GM13977 (cell line): ENCODE measurements around the gene CD55.

ENCODE experiments used
- DNase-seq: peaks from one replicate; pipeline ENCODE4 v3.0.0; 2012; ENCODE audit warnings: low spot score
- CTCF ChIP-seq: IDR thresholded peaks from 2 replicates; pipeline ENCODE4 v1.5.1; 2012; ENCODE audit warnings: mild to moderate bottlenecking, control low read depth; ENCODE audit not compliant: insufficient read depth; ENCODE audit errors: extremely low read depth, missing control alignments
- in situ Hi-C: fragments of 300-500 bp; cut with MboI; formaldehyde crosslinking; loops from one replicate; pipeline ENCODE4 v1.12.0; 2022; ENCODE audit warnings: low sequenced_read_pairs, low pct_unique_long_range_greater_than_20kb, mixed read lengths, inconsistent platforms; ENCODE audit not compliant: unreplicated experiment

CD55 gene

GRCh38 chr1:207364614-207365013 lies 43.1 kb downstream of the CD55 start:
- no peak for TF ChIP-seq CTCF
- DNase-seq = no peak
- in situ Hi-C loops = no loop called here

- no peak for DNase-seq
- in situ Hi-C loops = no loop called here
- no peak for TF ChIP-seq CTCF
Observed at GRCh38 chr1:207365063-207365462, 43.6 kb downstream of the CD55 start.

GRCh38 chr1:207366022-207366421 lies 44.5 kb downstream of the CD55 start:
- TF ChIP-seq CTCF = no peak
- in situ Hi-C loops = no loop called here
- no peak for DNase-seq

GRCh38 chr1:207388721-207389120 lies 67.2 kb downstream of the CD55 start:
- no peak for DNase-seq
- no peak for TF ChIP-seq CTCF
- in situ Hi-C loops = no loop called here

- in situ Hi-C loops = no loop called here
- TF ChIP-seq CTCF = no peak
- DNase-seq = no peak
Observed at GRCh38 chr1:207389728-207390464, 68.4 kb downstream of the CD55 start.

GRCh38 chr1:207393610-207394009 lies 72.1 kb downstream of the CD55 start:
- in situ Hi-C loops = no loop called here
- no peak for TF ChIP-seq CTCF
- no peak for DNase-seq

GRCh38 chr1:207396168-207396746 lies 74.8 kb downstream of the CD55 start:
- DNase-seq = no peak
- no peak for TF ChIP-seq CTCF
- in situ Hi-C loops = no loop called here
